Measurements from ENCODE around the gene PRKCB.
A peak's percentile ranks its signal among the peaks of the same experiment; 100 is the strongest.

The PRKCB gene

GRCh38 chr16:24049113-24049512 is 213.3 kb downstream of the PRKCB start:
- Histone ChIP-seq H3K27me3 (ENCODE audit: control insufficient read depth, insufficient read depth, low read length) (no peaks in the 10 kb centered on the region), H3K9me3 (ENCODE audit: control insufficient read depth, insufficient read depth, low read length) (no peaks in the 10 kb centered on the region), H3K36me3 (ENCODE audit: control insufficient read depth, insufficient read depth, low read length) (no peaks in the 10 kb centered on the region), H3K27ac (ENCODE audit: low read length) (no peak overlapping the region), H3K4me1 (ENCODE audit: control insufficient read depth, insufficient read depth, low read length) (no peaks in the 10 kb centered on the region; the same call in 1 of the 2 replicates), H3K4me3 (ENCODE audit: low read length) (no peak overlapping the region)
- no CpG with 5 or more reads among the region's 5 CpGs for WGBS (ENCODE audit: insufficient coverage, insufficient read length)
- no peak for DNase-seq (ENCODE audit: low read depth, low spot score)

- no peak for DNase-seq (ENCODE audit: low read depth, low spot score)
- H3K27me3 ChIP-seq (ENCODE audit: control insufficient read depth, insufficient read depth, low read length) = no peaks in the 10 kb centered on the region
- no peak overlapping the region for H3K4me3 ChIP-seq (ENCODE audit: low read length)
- no peaks in the 10 kb centered on the region for H3K9me3 ChIP-seq (ENCODE audit: control insufficient read depth, insufficient read depth, low read length)
- no peak overlapping the region for H3K27ac ChIP-seq (ENCODE audit: low read length)
- H3K36me3 ChIP-seq (ENCODE audit: control insufficient read depth, insufficient read depth, low read length) = no peaks in the 10 kb centered on the region
- peaks cover 5% of the 10 kb centered on the region for H3K4me1 ChIP-seq (ENCODE audit: control insufficient read depth, insufficient read depth, low read length)
- no CpG with 5 or more reads among the region's 5 CpGs for WGBS (ENCODE audit: insufficient coverage, insufficient read length)
These were observed 215.3 kb downstream of the PRKCB start for GRCh38 chr16:24051125-24051524.

GRCh38 chr16:24052329-24053098 is 216.7 kb downstream of the PRKCB start:
- Histone ChIP-seq H3K36me3 (ENCODE audit: control insufficient read depth, insufficient read depth, low read length) (no peaks in the 10 kb centered on the region), H3K27ac (ENCODE audit: low read length) (no peak overlapping the region), H3K27me3 (ENCODE audit: control insufficient read depth, insufficient read depth, low read length) (no peaks in the 10 kb centered on the region), H3K4me1 (ENCODE audit: control insufficient read depth, insufficient read depth, low read length) (peaks cover 5% of the 10 kb centered on the region), H3K9me3 (ENCODE audit: control insufficient read depth, insufficient read depth, low read length) (no peaks in the 10 kb centered on the region), H3K4me3 (ENCODE audit: low read length) (no peak overlapping the region)
- no CpG with 5 or more reads among the region's 9 CpGs for WGBS (ENCODE audit: insufficient coverage, insufficient read length)
- no peak for DNase-seq (ENCODE audit: low read depth, low spot score)

GRCh38 chr16:24053099-24053946 is 217.5 kb downstream of the PRKCB start:
- H3K36me3 ChIP-seq (ENCODE audit: control insufficient read depth, insufficient read depth, low read length) = no peaks in the 10 kb centered on the region
- H3K27me3 ChIP-seq (ENCODE audit: control insufficient read depth, insufficient read depth, low read length) = no peaks in the 10 kb centered on the region

GRCh38 chr16:24054741-24055491 is 219.1 kb downstream of the PRKCB start:
- WGBS (ENCODE audit: insufficient coverage, insufficient read length) = no CpG with 5 or more reads among the region's 12 CpGs
- no peaks in the 10 kb centered on the region for H3K36me3 ChIP-seq (ENCODE audit: control insufficient read depth, insufficient read depth, low read length)
- H3K27me3 ChIP-seq (ENCODE audit: control insufficient read depth, insufficient read depth, low read length) = no peaks in the 10 kb centered on the region
- DNase-seq (ENCODE audit: low read depth, low spot score) = no peak
- no peak overlapping the region for H3K27ac ChIP-seq (ENCODE audit: low read length)
- no peak overlapping the region for H3K4me3 ChIP-seq (ENCODE audit: low read length)
- H3K4me1 ChIP-seq (ENCODE audit: control insufficient read depth, insufficient read depth, low read length) = peaks cover 5% of the 10 kb centered on the region
- H3K9me3 ChIP-seq (ENCODE audit: control insufficient read depth, insufficient read depth, low read length) = no peaks in the 10 kb centered on the region

More at GRCh38 chr16:24053099-24053946, 217.5 kb downstream of the PRKCB start:
- H3K27ac ChIP-seq (ENCODE audit: low read length) = no peak overlapping the region
- H3K4me1 ChIP-seq (ENCODE audit: control insufficient read depth, insufficient read depth, low read length) = peaks cover 5% of the 10 kb centered on the region
- H3K4me3 ChIP-seq (ENCODE audit: low read length) = no peak overlapping the region
- DNase-seq (ENCODE audit: low read depth, low spot score) = no peak
- no CpG with 5 or more reads among the region's 8 CpGs for WGBS (ENCODE audit: insufficient coverage, insufficient read length)
- H3K9me3 ChIP-seq (ENCODE audit: control insufficient read depth, insufficient read depth, low read length) = no peaks in the 10 kb centered on the region

GRCh38 chr16:24062270-24062817 is 226.6 kb downstream of the PRKCB start:
- no peaks in the 10 kb centered on the region for H3K27me3 ChIP-seq (ENCODE audit: control insufficient read depth, insufficient read depth, low read length)
- H3K27ac ChIP-seq (ENCODE audit: low read length) = no peak overlapping the region
- H3K4me3 ChIP-seq (ENCODE audit: low read length) = no peak overlapping the region
- H3K9me3 ChIP-seq (ENCODE audit: control insufficient read depth, insufficient read depth, low read length) = no peaks in the 10 kb centered on the region
- H3K4me1 ChIP-seq (ENCODE audit: control insufficient read depth, insufficient read depth, low read length) = no peaks in the 10 kb centered on the region
- no peak for DNase-seq (ENCODE audit: low read depth, low spot score)
- WGBS (ENCODE audit: insufficient coverage, insufficient read length) = no CpG with 5 or more reads among the region's 3 CpGs
- H3K36me3 ChIP-seq (ENCODE audit: control insufficient read depth, insufficient read depth, low read length) = no peaks in the 10 kb centered on the region

GRCh38 chr16:24069036-24069590 is 233.3 kb downstream of the PRKCB start:
- WGBS (ENCODE audit: insufficient coverage, insufficient read length) = no CpG with 5 or more reads among the region's 6 CpGs
- H3K27me3 ChIP-seq (ENCODE audit: control insufficient read depth, insufficient read depth, low read length) = no peaks in the 10 kb centered on the region
- H3K36me3 ChIP-seq (ENCODE audit: control insufficient read depth, insufficient read depth, low read length) = no peaks in the 10 kb centered on the region
- H3K9me3 ChIP-seq (ENCODE audit: control insufficient read depth, insufficient read depth, low read length) = no peaks in the 10 kb centered on the region
- H3K4me1 ChIP-seq (ENCODE audit: control insufficient read depth, insufficient read depth, low read length) = peaks cover 1% of the 10 kb centered on the region; the same call in 1 of the 2 replicates
- no peak for DNase-seq (ENCODE audit: low read depth, low spot score)
- no peak overlapping the region for H3K4me3 ChIP-seq (ENCODE audit: low read length)
- no peak overlapping the region for H3K27ac ChIP-seq (ENCODE audit: low read length)

GRCh38 chr16:24070851-24071250 is 235.1 kb downstream of the PRKCB start:
- Histone ChIP-seq H3K36me3 (ENCODE audit: control insufficient read depth, insufficient read depth, low read length) (no peaks in the 10 kb centered on the region), H3K27me3 (ENCODE audit: control insufficient read depth, insufficient read depth, low read length) (no peaks in the 10 kb centered on the region), H3K27ac (ENCODE audit: low read length) (no peak overlapping the region), H3K9me3 (ENCODE audit: control insufficient read depth, insufficient read depth, low read length) (no peaks in the 10 kb centered on the region), H3K4me1 (ENCODE audit: control insufficient read depth, insufficient read depth, low read length) (peaks cover 1% of the 10 kb centered on the region; the same call in 1 of the 2 replicates), H3K4me3 (ENCODE audit: low read length) (no peak overlapping the region)
- WGBS (ENCODE audit: insufficient coverage, insufficient read length) = no CpG with 5 or more reads among the region's 1 CpG
- DNase-seq (ENCODE audit: low read depth, low spot score) = peak; percentile 82

- H3K4me3 ChIP-seq (ENCODE audit: low read length) = no peak overlapping the region
- H3K4me1 ChIP-seq (ENCODE audit: control insufficient read depth, insufficient read depth, low read length) = peaks cover 3% of the 10 kb centered on the region; the same call in 1 of the 2 replicates
- no peaks in the 10 kb centered on the region for H3K27me3 ChIP-seq (ENCODE audit: control insufficient read depth, insufficient read depth, low read length)
- no peak overlapping the region for H3K27ac ChIP-seq (ENCODE audit: low read length)
- no CpG with 5 or more reads among the region's 8 CpGs for WGBS (ENCODE audit: insufficient coverage, insufficient read length)
- no peaks in the 10 kb centered on the region for H3K36me3 ChIP-seq (ENCODE audit: control insufficient read depth, insufficient read depth, low read length)
- no peaks in the 10 kb centered on the region for H3K9me3 ChIP-seq (ENCODE audit: control insufficient read depth, insufficient read depth, low read length)
- DNase-seq (ENCODE audit: low read depth, low spot score) = no peak
These were observed 236.0 kb downstream of the PRKCB start for GRCh38 chr16:24071666-24072360.

All from iPS DF 6.9 (cell line).